NCI-H748 (cell line): Measurements from ENCODE around the gene RBM17.
A peak's percentile ranks its signal among the peaks of the same experiment; 100 is the strongest.
"Not testable (repeated sequence)": the region's sequence is repeated elsewhere in the genome, so short reads cannot be mapped to it uniquely, and the experiment has no call there.

Experiments
- DNase-seq: peaks from one replicate; lab custom pipeline; 2025; ENCODE audit not compliant: unreplicated experiment; lab: John Stamatoyannopoulos, UW

The RBM17 gene

DNA sequence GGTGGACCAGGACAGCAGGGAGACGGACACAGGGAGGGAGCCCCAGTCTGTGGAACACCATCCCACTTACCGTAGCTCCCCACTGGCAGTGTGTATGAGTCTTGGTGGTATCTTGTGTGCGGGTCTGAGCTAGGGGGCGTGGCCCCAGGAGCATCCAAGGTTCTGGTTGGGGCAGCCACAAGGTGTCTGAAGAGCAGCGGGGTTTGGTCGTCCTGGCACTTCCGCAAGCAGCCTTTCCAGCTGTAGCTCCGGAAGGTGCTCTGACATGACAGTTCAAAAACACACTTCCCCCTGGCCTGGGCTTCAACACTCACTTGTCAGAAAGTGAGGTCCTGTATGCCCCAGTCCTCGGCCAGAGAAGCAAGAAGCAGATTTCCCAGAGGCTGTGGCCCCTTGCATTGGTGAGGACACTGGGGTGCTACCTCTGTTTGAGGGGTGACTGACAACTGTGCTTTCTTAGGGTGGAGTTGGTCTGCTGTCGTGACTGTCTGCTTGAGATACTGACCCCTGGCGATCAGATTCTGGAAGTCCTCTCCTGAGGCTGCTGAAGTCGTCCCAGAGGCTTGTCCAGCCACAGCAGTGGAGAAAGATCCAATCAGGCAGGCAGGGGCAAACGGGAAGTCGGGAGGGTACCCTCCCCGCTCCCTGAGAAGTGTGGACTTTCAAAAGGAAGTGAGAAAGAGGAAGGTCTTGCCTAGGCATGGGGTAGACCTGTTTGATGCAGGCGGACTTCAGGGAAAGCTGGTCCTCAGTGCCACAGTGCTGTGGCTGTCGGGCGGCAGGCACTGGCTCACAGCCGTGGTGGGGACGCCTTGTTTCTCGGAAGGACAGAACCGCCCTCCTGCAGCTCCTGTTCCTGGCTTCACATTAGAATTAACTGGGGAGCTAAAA lies 62.5 kb downstream of the RBM17 start:
- no peak for DNase-seq

DNA sequence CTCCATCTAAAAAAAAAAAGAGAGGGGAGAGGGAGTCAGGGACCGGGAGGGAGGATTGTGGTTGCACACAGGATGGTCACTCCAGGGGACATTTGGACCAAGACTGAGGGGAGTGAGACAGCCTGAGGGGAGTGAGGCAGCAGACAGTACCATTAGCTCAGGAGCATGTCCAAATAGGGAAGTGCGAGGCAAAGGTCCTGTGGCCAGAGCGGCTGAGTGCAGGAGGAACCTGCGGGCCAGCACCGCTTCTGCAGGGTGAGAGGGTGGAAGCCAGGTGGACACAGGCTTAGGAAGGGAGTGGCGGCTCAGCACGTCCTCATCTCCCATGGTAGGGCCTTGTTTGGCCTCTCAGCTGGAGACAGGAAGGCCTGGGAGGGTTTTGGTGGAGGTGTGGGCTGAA lies 65.0 kb downstream of the RBM17 start:
- DNase-seq, result no peak

DNA sequence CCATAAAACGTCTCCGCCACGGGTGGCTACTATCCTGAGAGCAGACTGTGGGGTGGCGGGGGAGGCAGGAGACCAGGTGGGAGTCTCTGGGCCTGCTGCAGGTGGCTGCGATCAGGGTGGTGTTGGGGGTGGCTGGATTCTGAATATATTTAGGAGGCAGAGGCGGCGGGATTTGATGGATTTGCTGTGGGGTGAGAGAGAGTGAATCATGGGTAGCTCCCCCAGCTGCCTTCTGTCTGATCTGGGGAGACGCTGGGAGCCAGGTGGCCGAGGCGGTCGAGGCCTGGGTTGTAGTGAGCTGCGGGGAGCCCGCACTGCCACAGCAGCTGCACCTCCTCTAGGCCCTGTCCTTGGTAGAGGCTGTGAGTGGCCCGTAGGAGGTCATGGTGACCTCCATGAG lies 65.7 kb downstream of the RBM17 start:
- DNase-seq, result no peak

DNA sequence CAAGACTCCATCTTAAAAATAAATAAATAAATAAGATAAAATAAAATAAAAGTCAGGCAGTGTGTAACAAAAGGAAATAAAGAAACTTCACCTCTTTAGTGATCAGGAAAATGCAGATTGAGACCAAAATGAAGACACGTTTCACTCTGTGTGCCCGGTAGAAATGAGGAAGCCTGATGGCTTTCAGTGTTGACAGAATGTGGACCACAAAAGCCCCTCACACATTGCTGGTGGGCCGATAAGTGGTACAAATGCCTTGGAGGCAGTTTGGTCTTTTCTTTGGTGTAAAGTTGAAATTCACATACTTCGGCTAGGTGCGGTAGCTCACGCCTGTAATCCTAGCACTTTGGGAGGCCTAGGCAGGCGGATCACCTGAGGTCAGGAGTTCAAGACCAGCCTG lies 69.4 kb downstream of the RBM17 start:
- DNase-seq, result no peak

DNA sequence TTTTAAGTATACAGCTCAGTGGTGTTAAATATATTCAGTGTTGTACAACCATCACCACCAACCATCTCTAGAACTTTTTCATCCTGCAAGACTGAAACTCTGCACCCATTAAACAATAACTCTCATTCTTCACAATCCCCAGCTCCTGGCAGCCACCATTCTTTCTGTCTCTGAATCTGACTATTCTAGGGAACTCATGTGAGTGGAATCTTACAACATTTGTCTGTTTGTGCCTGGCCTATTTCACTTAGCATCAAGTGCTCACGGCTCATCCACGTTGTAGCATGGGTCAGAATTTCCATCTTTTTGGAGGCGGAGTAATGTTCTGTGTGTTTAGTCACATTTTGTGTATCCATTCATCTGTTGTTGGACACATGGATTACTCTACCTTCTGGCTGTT lies 73.1 kb downstream of the RBM17 start:
- DNase-seq, result no peak

DNA sequence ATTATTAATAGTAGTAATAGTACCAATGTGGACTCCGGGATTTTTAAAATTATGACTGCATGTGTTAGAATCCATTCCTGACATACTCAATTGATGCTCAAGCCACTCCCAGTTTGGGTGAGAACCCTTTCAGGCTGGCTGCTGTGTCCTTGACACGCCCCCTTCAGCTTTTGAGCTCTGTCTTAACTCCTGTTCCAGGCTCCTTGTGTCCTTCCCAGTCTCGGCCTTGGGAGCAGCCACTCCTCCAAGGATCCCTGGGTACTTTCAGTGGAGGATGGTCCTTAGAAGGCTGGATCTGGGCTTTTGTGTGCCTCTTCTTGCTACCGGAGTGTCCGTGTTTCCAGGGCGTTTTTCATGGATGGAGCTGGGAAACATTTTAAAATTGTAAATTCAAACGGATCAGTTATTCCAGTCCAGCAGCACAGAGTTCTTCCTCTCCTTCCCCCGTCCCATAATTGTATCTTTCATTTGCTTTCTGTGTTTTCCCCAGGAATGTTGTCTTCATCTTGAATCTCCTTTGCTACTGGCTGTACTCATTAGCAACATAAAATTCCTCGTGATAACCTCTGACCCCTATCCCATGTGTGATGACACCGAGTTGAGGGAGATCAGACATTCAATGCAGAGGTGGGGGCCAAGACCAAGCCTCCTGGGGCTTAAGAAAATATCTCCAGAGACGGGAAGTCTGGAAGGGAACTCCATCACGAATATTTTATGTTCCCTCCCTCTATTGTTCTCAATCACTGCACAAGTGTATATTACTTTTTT lies 73.9 kb downstream of the RBM17 start:
- DNase-seq, result no peak

DNA sequence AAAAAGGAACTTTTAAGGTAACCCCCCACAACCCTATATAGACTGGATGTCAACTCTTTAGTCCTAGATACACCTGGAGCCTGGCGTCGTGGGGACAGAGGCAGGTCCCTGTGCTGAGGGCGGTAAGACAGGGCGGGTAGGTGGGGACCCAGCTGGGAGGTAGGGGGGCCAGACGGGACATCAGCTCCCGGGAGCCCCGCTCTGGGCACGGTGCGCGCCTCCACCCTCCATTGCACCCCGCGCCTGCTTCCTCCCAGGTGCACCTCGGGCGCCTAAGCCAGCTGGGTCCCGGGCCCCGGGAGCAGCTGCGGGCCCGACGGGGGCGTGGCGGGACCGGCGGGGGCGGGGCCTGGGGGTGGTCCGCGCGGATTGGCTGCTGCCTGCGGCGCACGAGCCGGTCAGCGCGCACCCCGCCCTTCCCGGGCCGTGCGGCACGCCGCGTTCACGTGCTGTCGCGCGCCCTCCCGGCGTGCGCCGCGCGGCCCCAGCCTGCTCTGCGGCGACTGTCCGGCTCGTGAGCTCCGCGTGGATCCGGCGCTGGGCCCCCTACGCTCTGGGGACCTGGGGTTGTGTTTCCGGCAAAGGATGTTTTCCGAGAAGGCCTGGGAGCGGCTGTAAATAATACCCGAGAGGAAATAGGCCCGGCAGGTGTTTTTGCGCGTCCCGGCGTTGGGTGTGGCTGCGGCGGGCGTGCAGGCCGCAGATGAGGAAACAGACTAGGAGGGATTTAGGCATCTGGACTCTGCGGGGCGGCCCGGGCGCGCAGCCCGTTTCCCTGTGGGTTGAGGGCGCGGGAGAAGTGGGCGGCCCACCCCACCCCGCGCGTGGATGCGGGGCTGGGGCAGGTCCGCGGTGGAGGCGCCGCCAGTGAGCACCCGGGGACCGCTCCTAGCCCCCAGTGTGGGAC lies 74.8 kb downstream of the RBM17 start:
- DNase-seq, result peak; percentile 92

DNA sequence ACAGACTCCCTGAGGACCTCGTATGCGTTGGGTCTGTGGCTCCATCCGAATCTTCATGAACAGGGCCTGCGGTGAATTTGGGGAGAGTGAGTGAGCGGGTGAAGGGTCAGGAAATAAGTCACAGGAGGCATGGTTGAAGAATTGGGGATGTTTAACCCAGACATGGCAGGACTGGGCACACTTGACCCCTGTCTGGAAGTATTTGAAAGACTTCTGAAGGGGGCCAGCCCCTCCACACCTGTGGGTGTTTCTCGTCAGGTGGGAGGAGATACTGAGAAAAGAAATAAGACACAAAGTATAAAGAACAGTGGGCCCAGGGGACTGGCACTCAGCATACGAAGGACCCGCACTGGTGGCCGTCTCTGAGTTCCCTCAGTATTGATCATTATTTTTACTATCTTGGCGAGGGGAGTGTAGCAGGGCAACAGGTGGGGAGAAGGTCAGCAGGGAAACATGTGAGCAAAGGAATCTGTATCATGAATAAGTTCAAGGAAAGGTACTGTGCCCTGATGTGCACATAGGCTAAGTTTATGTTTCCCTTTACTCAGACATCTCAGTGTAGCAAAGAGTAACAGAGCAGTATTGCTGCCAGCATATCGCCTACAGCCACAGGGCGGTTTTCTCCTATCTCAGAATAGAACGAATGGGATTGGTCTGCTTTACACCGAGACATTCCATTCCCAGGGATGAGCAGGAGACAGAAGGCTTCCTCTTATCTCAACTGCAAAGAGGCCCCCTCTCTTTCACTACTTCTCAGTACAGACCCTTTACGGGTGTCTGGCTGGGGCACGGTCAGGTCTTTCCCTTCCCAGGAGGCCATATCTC lies 75.6 kb downstream of the RBM17 start:
- no peak for DNase-seq

DNA sequence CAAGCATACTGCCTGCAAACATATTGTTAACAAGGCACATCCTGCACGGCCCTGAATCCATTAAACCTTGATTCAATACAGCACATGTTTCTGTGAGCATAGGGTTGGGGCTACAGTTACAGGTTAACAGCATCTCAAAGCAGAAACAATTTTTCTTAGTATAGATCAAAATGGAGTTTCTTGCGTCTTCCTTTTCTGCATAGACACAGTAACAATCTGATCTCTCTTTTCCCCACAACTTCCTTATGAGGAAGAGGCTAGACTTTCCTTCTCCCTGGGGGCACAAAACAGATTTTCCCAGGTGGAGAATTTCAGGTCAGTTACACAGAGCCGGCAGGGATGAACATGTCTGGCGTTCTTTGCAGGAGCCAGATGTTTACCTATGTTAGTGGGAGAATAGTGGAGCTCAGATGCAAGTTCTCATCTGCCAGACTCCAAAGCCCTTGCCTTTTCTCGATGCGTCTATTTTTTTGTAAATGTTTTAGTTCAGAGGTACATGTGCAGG lies 76.4 kb downstream of the RBM17 start:
- no peak for DNase-seq

DNA sequence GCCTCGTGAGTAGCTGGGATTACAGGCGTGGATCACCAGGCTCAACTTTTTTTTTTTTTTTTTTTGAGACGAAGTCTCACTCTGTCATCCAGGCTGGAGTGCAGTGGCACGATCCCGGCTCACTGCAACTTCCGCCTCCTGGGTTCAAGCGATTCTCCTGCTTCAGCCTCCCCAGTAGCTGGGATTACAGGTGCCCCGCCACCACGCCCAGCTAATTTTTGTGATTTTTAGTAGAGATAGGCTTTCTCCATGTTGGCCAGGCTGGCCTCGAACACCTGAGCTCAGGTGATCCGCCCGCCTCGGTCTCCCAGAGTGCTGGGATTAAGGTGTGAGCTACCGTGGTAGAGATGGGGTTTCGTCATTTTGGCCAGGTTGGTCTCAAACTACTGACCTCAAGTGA lies 77.1 kb downstream of the RBM17 start:
- DNase-seq, result not testable (repeated sequence)
